OCI-LY7 (cell line): ENCODE results near the gene LARGE1. TPM values are rescaled to one million over a fixed set of nuclear protein-coding genes. Genes with fewer than 3 reads are reported as not detected.

Source experiments
- BruUV-seq: library from RNA; stranded (reverse); fragments of 400-500 nt; replicated peaks from 2 replicates; lab custom pipeline; 2021; lab: Mats Ljungman, UMichigan
- CTCF ChIA-PET: fragments of 300-600 bp; sonication (Branson Sonifier 250); formaldehyde crosslinking; loops from one replicate; lab custom pipeline; 2022; ENCODE audit warnings: antibody characterized with exemption; ENCODE audit not compliant: unreplicated experiment; lab: Charles Lee
- POLR2A ChIA-PET: fragments of 300-600 bp; sonication (Branson Sonifier 250); formaldehyde crosslinking; loops from one replicate; lab custom pipeline; 2022; ENCODE audit warnings: antibody characterized with exemption; lab: Charles Lee
- DNase-seq: peaks from one replicate; pipeline ENCODE4 v3.0.0-alpha.2; 2015; ENCODE audit warnings: low spot score
- H2AFZ ChIP-seq: fragments of 200-600 bp; sonication (generic), shearing (Covaris generic); 2 replicates; pipeline ENCODE4 v1.6.1; 2014; ENCODE audit warnings: mild to moderate bottlenecking, antibody characterized with exemption, low read length, moderate library complexity
- H3K27ac ChIP-seq: fragments of 200-600 bp; sonication (generic); 2 replicates; pipeline ENCODE4 v1.5.1; 2014; ENCODE audit warnings: mixed run types, low read depth, mild to moderate bottlenecking, moderate library complexity, low read length, inconsistent platforms; ENCODE audit not compliant: poor library complexity, severe bottlenecking
- H3K36me3 ChIP-seq: fragments of 200-600 bp; sonication (generic); 2 replicates; pipeline ENCODE4 v1.6.1; 2014; ENCODE audit warnings: mild to moderate bottlenecking, antibody characterized with exemption, low read length, moderate library complexity, mixed read lengths; ENCODE audit not compliant: insufficient read depth
- H3K4me1 ChIP-seq: fragments of 200-600 bp; sonication (generic); 2 replicates; pipeline ENCODE4 v1.5.1; 2014; ENCODE audit warnings: mild to moderate bottlenecking, low read length; ENCODE audit not compliant: insufficient read depth, poor library complexity, severe bottlenecking
- H3K4me2 ChIP-seq: fragments of 200-600 bp; sonication (generic); 2 replicates; pipeline ENCODE4 v1.6.1; 2014; ENCODE audit warnings: mild to moderate bottlenecking, low read length
- H3K4me3 ChIP-seq: fragments of 200-600 bp; sonication (generic); 2 replicates; pipeline ENCODE4 v1.5.1; 2014; ENCODE audit warnings: mild to moderate bottlenecking, low read depth, low read length; ENCODE audit not compliant: poor library complexity, severe bottlenecking
- H3K79me2 ChIP-seq: fragments of 200-600 bp; sonication (generic); 2 replicates; pipeline ENCODE4 v1.6.1; 2016; ENCODE audit warnings: low read depth, mild to moderate bottlenecking, low read length, moderate library complexity, mixed read lengths; ENCODE audit not compliant: insufficient read depth
- H3K9me2 ChIP-seq: fragments of 200-600 bp; sonication (generic); 2 replicates; pipeline ENCODE4 v1.6.1; 2016; ENCODE audit warnings: mild to moderate bottlenecking, low read length, mixed read lengths; ENCODE audit not compliant: insufficient read depth
- H3K9me3 ChIP-seq: fragments of 200-600 bp; sonication (generic); 2 replicates; pipeline ENCODE4 v1.6.1; 2014; ENCODE audit warnings: mild to moderate bottlenecking, mixed run types, low read length, mixed read lengths
- H4K20me1 ChIP-seq: fragments of 200-600 bp; sonication (generic); 2 replicates; pipeline ENCODE4 v1.6.1; 2014; ENCODE audit warnings: mild to moderate bottlenecking, antibody characterized with exemption, low read length, moderate library complexity, mixed read lengths; ENCODE audit not compliant: insufficient read depth
- CTCF ChIP-seq: fragments of 200-600 bp; sonication (generic); conservative IDR thresholded peaks from 2 replicates; pipeline ENCODE4 v1.5.1; 2014; ENCODE audit warnings: mild to moderate bottlenecking, antibody characterized with exemption, low read length, moderate library complexity, mixed read lengths
- EZH2phosphoT487 ChIP-seq: fragments of 200-600 bp; sonication (generic); IDR thresholded peaks from 2 replicates; pipeline ENCODE4 v1.6.1; 2018; ENCODE audit warnings: low read depth, borderline replicate concordance, mild to moderate bottlenecking, mixed run types, antibody characterized with exemption, low read length, moderate library complexity, mixed read lengths
- intact Hi-C: fragments of 100-400 bp; cut with micrococcal nuclease; formaldehyde crosslinking; loops from one replicate; pipeline ENCODE4 v1.10.0; 2022; ENCODE audit not compliant: unreplicated experiment
- total RNA-seq, 2 experiments: library from RNA; depleted of rRNA in 1 of 2; stranded (reverse); fragments of >200 nt in 1 of 2; shearing (Covaris generic) in 1 of 2; gene quantifications; 2 replicates each; pipeline ENCODE4 v1.2.3, GENCODE V29; 2014 to 2022

LARGE1 gene
- total RNA-seq, 2 experiments from 2014 or later = 31.5 to 31.9 TPM

GRCh38 chr22:33652615-33653014, 267.7 kb downstream of the LARGE1 start:
- intact Hi-C loops = no loop called here
- ChIA-PET CTCF (no interaction called here), POLR2A (interaction anchor here (0.7 kb wide), 1 partner anchor 1200 kb away, joined by 4 read pairs; no protein-coding TSS in a partner anchor)
- no peaks in the 10 kb centered on the region for H3K9me2 ChIP-seq
- no peaks in the 10 kb centered on the region for H3K4me1 ChIP-seq
- no peak for DNase-seq
- no peak overlapping the region for H3K4me2 ChIP-seq
- no peaks in the 10 kb centered on the region for H3K79me2 ChIP-seq
- H3K9me3 ChIP-seq = no peaks in the 10 kb centered on the region
- BruUV-seq = no TSS peak
- H3K4me3 ChIP-seq = no peak overlapping the region
- no peak overlapping the region for H3K27ac ChIP-seq
- H3K36me3 ChIP-seq = no peaks in the 10 kb centered on the region
- no peak overlapping the region for H2AFZ ChIP-seq
- no peak for TF ChIP-seq CTCF
- TF ChIP-seq EZH2phosphoT487 = no peak
- no peaks in the 10 kb centered on the region for H4K20me1 ChIP-seq

- ChIA-PET CTCF (no interaction called here), POLR2A (no interaction called here)
- no peak overlapping the region for H3K4me3 ChIP-seq
- H3K27ac ChIP-seq = no peak overlapping the region
- intact Hi-C loops = no loop called here
- no peaks in the 10 kb centered on the region for H3K9me2 ChIP-seq
- no peak overlapping the region for H2AFZ ChIP-seq
- H3K79me2 ChIP-seq = no peaks in the 10 kb centered on the region
- no peak overlapping the region for H3K4me2 ChIP-seq
- no peaks in the 10 kb centered on the region for H4K20me1 ChIP-seq
- TF ChIP-seq CTCF = no peak
- no peak for TF ChIP-seq EZH2phosphoT487
- no peaks in the 10 kb centered on the region for H3K36me3 ChIP-seq
- DNase-seq = no peak
- H3K4me1 ChIP-seq = no peaks in the 10 kb centered on the region
- no peaks in the 10 kb centered on the region for H3K9me3 ChIP-seq
- BruUV-seq = no TSS peak
Observed at GRCh38 chr22:33650244-33650643, 270.0 kb downstream of the LARGE1 start.

- Histone ChIP-seq H4K20me1 (no peaks in the 10 kb centered on the region), H3K4me2 (no peak overlapping the region), H3K9me3 (no peaks in the 10 kb centered on the region), H3K79me2 (no peaks in the 10 kb centered on the region), H3K27ac (no peak overlapping the region), H3K9me2 (no peaks in the 10 kb centered on the region), H2AFZ (no peak overlapping the region), H3K4me3 (no peak overlapping the region), H3K36me3 (no peaks in the 10 kb centered on the region), H3K4me1 (no peaks in the 10 kb centered on the region)
- intact Hi-C loops = no loop called here
- no TSS peak for BruUV-seq
- ChIA-PET CTCF (no interaction called here), POLR2A (no interaction called here)
- no peak for TF ChIP-seq EZH2phosphoT487
- DNase-seq = no peak
Observed at GRCh38 chr22:33648478-33648877, 271.8 kb downstream of the LARGE1 start.
